ENCODE data around the gene RGS6. TPM values are rescaled to one million over a fixed set of nuclear protein-coding genes. Genes with fewer than 3 reads are reported as not detected.
"Not testable (repeated sequence)": the region's sequence is repeated elsewhere in the genome, so short reads cannot be mapped to it uniquely, and the experiment has no call there.

Gene RGS6
- total RNA-seq, 4 donors from 2014 or later, result 0.54 to 9.1 (median 3.3) TPM

GRCh38 chr14:71913342-71913741, 18.9 kb upstream of the RGS6 start:
- Histone ChIP-seq H3K27me3 (no peaks in the 10 kb centered on the region), H3K36me3 (no peaks in the 10 kb centered on the region), H3K4me3 (no peak overlapping the region), H3K4me1 (no peaks in the 10 kb centered on the region), H3K27ac (no peak overlapping the region), H3K9me3 (no peaks in the 10 kb centered on the region)
- DNase-seq, result no peak
- no peak for TF ChIP-seq POLR2A (IDR thresholded peaks at IDR 0.05)
- no peak for TF ChIP-seq CTCF (IDR thresholded peaks at IDR 0.05)

GRCh38 chr14:71918955-71919354, 13.3 kb upstream of the RGS6 start:
- Histone ChIP-seq H3K9me3 (no peaks in the 10 kb centered on the region), H3K4me3 (no peak overlapping the region), H3K27me3 (no peaks in the 10 kb centered on the region), H3K4me1 (no peaks in the 10 kb centered on the region), H3K36me3 (no peaks in the 10 kb centered on the region), H3K27ac (no peak overlapping the region)
- TF ChIP-seq POLR2A (IDR thresholded peaks at IDR 0.05), result no peak
- TF ChIP-seq CTCF (IDR thresholded peaks at IDR 0.05), result no peak
- no peak for DNase-seq

GRCh38 chr14:71923513-71923912, 8.7 kb upstream of the RGS6 start:
- Histone ChIP-seq H3K27ac (no peak overlapping the region), H3K4me1 (no peaks in the 10 kb centered on the region), H3K27me3 (no peaks in the 10 kb centered on the region), H3K4me3 (no peak overlapping the region), H3K9me3 (no peaks in the 10 kb centered on the region), H3K36me3 (no peaks in the 10 kb centered on the region)
- TF ChIP-seq CTCF (IDR thresholded peaks at IDR 0.05) (no peak), POLR2A (IDR thresholded peaks at IDR 0.05) (no peak)
- no peak for DNase-seq

- no peak overlapping the region for H3K27ac ChIP-seq
- TF ChIP-seq CTCF (IDR thresholded peaks at IDR 0.05), result no peak
- no peak for TF ChIP-seq POLR2A (IDR thresholded peaks at IDR 0.05)
- H3K4me1 ChIP-seq, result peaks cover 0 to 15% (median 0%) of the 10 kb centered on the region in 4 donors
- H3K9me3 ChIP-seq, result no peaks in the 10 kb centered on the region
- H3K4me3 ChIP-seq, result peak overlapping the region in 3 of 4 donors; percentile 31 to 51 (median 37)
- H3K27me3 ChIP-seq, result peaks cover 0 to 16% of the 10 kb centered on the region in 2 donors
- H3K36me3 ChIP-seq, result no peaks in the 10 kb centered on the region
- DNase-seq, result no peak
These were observed 569 bp upstream of the RGS6 start for GRCh38 chr14:71931492-71932228.

- TF ChIP-seq CTCF (IDR thresholded peaks at IDR 0.05) (no peak), POLR2A (IDR thresholded peaks at IDR 0.05) (no peak)
- H3K36me3 ChIP-seq, result no peaks in the 10 kb centered on the region
- no peak for DNase-seq
- H3K27me3 ChIP-seq, result peaks cover 0 to 16% of the 10 kb centered on the region in 2 donors
- no peak overlapping the region for H3K27ac ChIP-seq
- H3K9me3 ChIP-seq, result no peaks in the 10 kb centered on the region
- H3K4me1 ChIP-seq, result peaks cover 0 to 15% (median 0%) of the 10 kb centered on the region in 4 donors
- peak overlapping the region in 2 of 4 donors; percentile 31 to 51 for H3K4me3 ChIP-seq
These were observed 865 bp downstream of the RGS6 start for GRCh38 chr14:71933001-71933587.

- H3K9me3 ChIP-seq, H3K27me3 ChIP-seq, H3K4me3 ChIP-seq, DNase-seq, H3K27ac ChIP-seq, H3K36me3 ChIP-seq, H3K4me1 ChIP-seq: not testable (repeated sequence)
These were observed 6.0 kb downstream of the RGS6 start for GRCh38 chr14:71938273-71938672.

GRCh38 chr14:71939344-71939743, 7.1 kb downstream of the RGS6 start:
- H3K4me3 ChIP-seq, result not testable (repeated sequence)

GRCh38 chr14:71940500-71940899, 8.3 kb downstream of the RGS6 start:
- H3K4me1 ChIP-seq, DNase-seq, H3K9me3 ChIP-seq, H3K27me3 ChIP-seq, H3K36me3 ChIP-seq, H3K27ac ChIP-seq, H3K4me3 ChIP-seq: not testable (repeated sequence)

More at GRCh38 chr14:71939344-71939743, 7.1 kb downstream of the RGS6 start:
- not testable (repeated sequence) for H3K27ac ChIP-seq, H3K36me3 ChIP-seq, H3K4me1 ChIP-seq, H3K27me3 ChIP-seq, DNase-seq, H3K9me3 ChIP-seq

- not testable (repeated sequence) for H3K9me3 ChIP-seq, H3K27ac ChIP-seq, H3K4me3 ChIP-seq, DNase-seq, H3K27me3 ChIP-seq, H3K4me1 ChIP-seq, H3K36me3 ChIP-seq
These were observed 9.4 kb downstream of the RGS6 start for GRCh38 chr14:71941616-71942015.
